ENCODE data around the gene PER1. TPM values are rescaled to one million over a fixed set of nuclear protein-coding genes. Genes with fewer than 3 reads are reported as not detected.

The PER1 gene
- total and polyA plus RNA-seq, 9 of the 15 experiments (the other 6 are each of a cell fraction or from before 2014, with no cell fraction given), result 0.13 to 26.0 (median 3.4) TPM

DNA sequence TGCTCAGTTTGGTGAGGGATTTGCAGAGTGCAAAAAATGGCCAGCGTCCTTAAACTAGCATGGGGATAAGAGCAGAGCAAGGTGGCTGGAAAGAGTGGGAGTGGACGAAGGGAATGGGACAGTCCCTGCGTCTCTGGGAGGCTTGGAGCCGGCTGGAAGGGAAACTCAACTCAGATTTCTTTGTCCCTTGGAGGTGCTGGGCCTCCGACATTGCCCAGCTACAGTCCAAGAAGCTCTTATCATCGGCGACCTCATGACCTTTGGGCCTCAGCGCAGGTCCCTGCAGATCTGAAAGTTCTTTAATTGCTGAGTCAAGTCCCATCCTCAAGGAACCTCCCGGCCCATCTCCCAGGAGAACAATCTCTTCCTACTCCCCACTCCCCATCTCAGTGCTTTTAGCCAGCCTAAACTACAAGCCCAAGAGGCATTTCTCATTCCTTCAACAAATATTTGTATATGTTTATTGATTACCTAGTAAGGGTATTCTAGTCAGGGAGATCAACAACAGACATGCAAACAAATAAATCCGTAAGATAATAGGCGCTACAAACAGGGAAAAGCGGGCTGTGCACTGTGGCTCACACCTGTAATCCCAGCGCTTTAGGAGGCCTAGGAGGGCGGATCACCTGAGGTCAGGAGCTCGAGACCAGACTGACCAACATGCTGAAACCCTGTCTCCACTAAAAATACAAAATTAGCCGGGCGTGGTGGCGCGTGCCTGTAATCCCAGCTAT, 25.0 kb upstream of the PER1 start (continued):
- TF ChIP-seq, protein P1, sequence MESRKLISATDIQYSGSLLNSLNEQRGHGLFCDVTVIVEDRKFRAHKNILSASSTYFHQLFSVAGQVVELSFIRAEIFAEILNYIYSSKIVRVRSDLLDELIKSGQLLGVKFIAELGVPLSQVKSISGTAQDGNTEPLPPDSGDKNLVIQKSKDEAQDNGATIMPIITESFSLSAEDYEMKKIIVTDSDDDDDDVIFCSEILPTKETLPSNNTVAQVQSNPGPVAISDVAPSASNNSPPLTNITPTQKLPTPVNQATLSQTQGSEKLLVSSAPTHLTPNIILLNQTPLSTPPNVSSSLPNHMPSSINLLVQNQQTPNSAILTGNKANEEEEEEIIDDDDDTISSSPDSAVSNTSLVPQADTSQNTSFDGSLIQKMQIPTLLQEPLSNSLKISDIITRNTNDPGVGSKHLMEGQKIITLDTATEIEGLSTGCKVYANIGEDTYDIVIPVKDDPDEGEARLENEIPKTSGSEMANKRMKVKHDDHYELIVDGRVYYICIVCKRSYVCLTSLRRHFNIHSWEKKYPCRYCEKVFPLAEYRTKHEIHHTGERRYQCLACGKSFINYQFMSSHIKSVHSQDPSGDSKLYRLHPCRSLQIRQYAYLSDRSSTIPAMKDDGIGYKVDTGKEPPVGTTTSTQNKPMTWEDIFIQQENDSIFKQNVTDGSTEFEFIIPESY (CRISPR knock-in tag; IDR thresholded peaks at IDR 0.05), result peak; percentile 29; the same call in 1 of the 2 replicates
- TF ChIP-seq CHCHD3 (CRISPR knock-in tag; IDR thresholded peaks at IDR 0.05), result no peak
- no peak for TF ChIP-seq ELF1 (tag; IDR thresholded peaks at IDR 0.05)
- TF ChIP-seq POLR2H (tag; IDR thresholded peaks at IDR 0.05; ENCODE audit: low read depth), result no peak
- TF ChIP-seq, protein P2, sequence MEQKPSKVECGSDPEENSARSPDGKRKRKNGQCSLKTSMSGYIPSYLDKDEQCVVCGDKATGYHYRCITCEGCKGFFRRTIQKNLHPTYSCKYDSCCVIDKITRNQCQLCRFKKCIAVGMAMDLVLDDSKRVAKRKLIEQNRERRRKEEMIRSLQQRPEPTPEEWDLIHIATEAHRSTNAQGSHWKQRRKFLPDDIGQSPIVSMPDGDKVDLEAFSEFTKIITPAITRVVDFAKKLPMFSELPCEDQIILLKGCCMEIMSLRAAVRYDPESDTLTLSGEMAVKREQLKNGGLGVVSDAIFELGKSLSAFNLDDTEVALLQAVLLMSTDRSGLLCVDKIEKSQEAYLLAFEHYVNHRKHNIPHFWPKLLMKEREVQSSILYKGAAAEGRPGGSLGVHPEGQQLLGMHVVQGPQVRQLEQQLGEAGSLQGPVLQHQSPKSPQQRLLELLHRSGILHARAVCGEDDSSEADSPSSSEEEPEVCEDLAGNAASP (IDR thresholded peaks at IDR 0.05), result no peak
- TF ChIP-seq ZKSCAN8 (CRISPR knock-in tag; IDR thresholded peaks at IDR 0.05), result no peak
- TF ChIP-seq, protein P3, sequence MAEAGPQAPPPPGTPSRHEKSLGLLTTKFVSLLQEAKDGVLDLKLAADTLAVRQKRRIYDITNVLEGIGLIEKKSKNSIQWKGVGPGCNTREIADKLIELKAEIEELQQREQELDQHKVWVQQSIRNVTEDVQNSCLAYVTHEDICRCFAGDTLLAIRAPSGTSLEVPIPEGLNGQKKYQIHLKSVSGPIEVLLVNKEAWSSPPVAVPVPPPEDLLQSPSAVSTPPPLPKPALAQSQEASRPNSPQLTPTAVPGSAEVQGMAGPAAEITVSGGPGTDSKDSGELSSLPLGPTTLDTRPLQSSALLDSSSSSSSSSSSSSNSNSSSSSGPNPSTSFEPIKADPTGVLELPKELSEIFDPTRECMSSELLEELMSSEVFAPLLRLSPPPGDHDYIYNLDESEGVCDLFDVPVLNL (CRISPR knock-in tag; IDR thresholded peaks at IDR 0.05; ENCODE audit: low read depth), result no peak
- TF ChIP-seq ZNF717 (CRISPR knock-in tag; IDR thresholded peaks at IDR 0.05), result no peak
- no peak for TF ChIP-seq MXI1 (IDR thresholded peaks at IDR 0.05; ENCODE audit: low read depth, low read length)
- TF ChIP-seq CREBBP (IDR thresholded peaks at IDR 0.05; ENCODE audit: low read depth, low read length), result no peak
- TF ChIP-seq, protein P4, sequence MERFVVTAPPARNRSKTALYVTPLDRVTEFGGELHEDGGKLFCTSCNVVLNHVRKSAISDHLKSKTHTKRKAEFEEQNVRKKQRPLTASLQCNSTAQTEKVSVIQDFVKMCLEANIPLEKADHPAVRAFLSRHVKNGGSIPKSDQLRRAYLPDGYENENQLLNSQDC (CRISPR knock-in tag; IDR thresholded peaks at IDR 0.05), result no peak
- no peak for TF ChIP-seq HOXB6 (CRISPR knock-in tag; IDR thresholded peaks at IDR 0.05; ENCODE audit: borderline replicate concordance)
- TF ChIP-seq, protein P5, sequence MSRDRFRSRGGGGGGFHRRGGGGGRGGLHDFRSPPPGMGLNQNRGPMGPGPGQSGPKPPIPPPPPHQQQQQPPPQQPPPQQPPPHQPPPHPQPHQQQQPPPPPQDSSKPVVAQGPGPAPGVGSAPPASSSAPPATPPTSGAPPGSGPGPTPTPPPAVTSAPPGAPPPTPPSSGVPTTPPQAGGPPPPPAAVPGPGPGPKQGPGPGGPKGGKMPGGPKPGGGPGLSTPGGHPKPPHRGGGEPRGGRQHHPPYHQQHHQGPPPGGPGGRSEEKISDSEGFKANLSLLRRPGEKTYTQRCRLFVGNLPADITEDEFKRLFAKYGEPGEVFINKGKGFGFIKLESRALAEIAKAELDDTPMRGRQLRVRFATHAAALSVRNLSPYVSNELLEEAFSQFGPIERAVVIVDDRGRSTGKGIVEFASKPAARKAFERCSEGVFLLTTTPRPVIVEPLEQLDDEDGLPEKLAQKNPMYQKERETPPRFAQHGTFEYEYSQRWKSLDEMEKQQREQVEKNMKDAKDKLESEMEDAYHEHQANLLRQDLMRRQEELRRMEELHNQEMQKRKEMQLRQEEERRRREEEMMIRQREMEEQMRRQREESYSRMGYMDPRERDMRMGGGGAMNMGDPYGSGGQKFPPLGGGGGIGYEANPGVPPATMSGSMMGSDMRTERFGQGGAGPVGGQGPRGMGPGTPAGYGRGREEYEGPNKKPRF (IDR thresholded peaks at IDR 0.05; ENCODE audit: low read depth, low read length), result no peak
- TF ChIP-seq ZNF316 (IDR thresholded peaks at IDR 0.05), result peak; percentile 82
- TF ChIP-seq FIP1L1 (IDR thresholded peaks at IDR 0.05; ENCODE audit: low read depth, low read length, poor library complexity, severe bottlenecking), result no peak
- no peak for TF ChIP-seq PHB (CRISPR knock-in tag; IDR thresholded peaks at IDR 0.05)
- TF ChIP-seq, protein P6, sequence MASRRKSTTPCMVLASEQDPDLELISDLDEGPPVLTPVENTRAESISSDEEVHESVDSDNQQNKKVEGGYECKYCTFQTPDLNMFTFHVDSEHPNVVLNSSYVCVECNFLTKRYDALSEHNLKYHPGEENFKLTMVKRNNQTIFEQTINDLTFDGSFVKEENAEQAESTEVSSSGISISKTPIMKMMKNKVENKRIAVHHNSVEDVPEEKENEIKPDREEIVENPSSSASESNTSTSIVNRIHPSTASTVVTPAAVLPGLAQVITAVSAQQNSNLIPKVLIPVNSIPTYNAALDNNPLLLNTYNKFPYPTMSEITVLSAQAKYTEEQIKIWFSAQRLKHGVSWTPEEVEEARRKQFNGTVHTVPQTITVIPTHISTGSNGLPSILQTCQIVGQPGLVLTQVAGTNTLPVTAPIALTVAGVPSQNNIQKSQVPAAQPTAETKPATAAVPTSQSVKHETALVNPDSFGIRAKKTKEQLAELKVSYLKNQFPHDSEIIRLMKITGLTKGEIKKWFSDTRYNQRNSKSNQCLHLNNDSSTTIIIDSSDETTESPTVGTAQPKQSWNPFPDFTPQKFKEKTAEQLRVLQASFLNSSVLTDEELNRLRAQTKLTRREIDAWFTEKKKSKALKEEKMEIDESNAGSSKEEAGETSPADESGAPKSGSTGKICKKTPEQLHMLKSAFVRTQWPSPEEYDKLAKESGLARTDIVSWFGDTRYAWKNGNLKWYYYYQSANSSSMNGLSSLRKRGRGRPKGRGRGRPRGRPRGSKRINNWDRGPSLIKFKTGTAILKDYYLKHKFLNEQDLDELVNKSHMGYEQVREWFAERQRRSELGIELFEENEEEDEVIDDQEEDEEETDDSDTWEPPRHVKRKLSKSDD (conservative IDR thresholded peaks at IDR 0.05; ENCODE audit: low read length), result no peak

Measured in K562 (cell line).